ENCODE results near the gene LAMA1. TPM values are rescaled to one million over a fixed set of nuclear protein-coding genes. Genes with fewer than 3 reads are reported as not detected.

The LAMA1 gene
- total and polyA plus RNA-seq, 2 donors (not counting 3 experiments of a cell fraction or from before 2014, with no cell fraction given): 0.04 TPM; not detected in 1

DNA sequence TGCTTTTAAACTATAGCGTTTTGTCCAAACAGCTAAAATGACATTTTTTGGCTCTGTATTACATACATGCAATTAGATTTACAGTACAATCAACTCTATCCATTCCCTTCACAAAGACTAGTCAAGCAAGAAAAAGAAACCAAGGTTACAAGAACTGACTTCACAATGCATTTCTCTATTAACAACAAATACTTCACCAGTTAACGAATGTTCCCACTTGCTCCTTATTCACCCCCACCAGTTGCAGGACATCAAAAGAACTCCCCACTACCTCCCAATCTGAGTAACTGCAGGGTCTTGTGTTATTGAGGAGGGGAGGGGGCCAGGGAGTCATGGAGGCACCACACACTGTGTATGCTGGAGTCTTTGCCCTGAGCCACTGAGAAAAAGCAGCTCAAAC lies 34.9 kb downstream of the LAMA1 start:
- intact Hi-C loops (cut with micrococcal nuclease): no loop called here

More for the DNA sequence above, 34.9 kb downstream of the LAMA1 start:
- CTCF ChIA-PET: interaction anchor here (0.6 kb wide), 1 partner anchor 12 kb away, joined by 3 read pairs; no protein-coding TSS in a partner anchor
- no peak overlapping the region for H3K4me2 ChIP-seq (ENCODE audit: insufficient read depth, low read length)
- no peak overlapping the region for H3K9ac ChIP-seq (replicated peaks; ENCODE audit: extremely low read depth, insufficient read depth, low read length)
- no peaks in the 10 kb centered on the region for H3K9me1 ChIP-seq (replicated peaks; ENCODE audit: control insufficient read depth, extremely low read depth, insufficient read depth, low read length)
- no peak overlapping the region for H3K27ac ChIP-seq (ENCODE audit: insufficient read depth, low read depth, low read length)
- H4K20me1 ChIP-seq (replicated peaks; ENCODE audit: control insufficient read depth, extremely low read depth, insufficient read depth, low read length): no peaks in the 10 kb centered on the region
- H3K79me2 ChIP-seq (ENCODE audit: control insufficient read depth, insufficient read depth, low read length): no peaks in the 10 kb centered on the region
- H3K27me3 ChIP-seq (ENCODE audit: control insufficient read depth in 2 of 2, insufficient read depth in 2 of 2, low read length in 2 of 2): no peaks in the 10 kb centered on the region
- POLR2A ChIA-PET: no interaction called here
- no TSS peak for BruUV-seq (replicated peaks)
- FAIRE-seq (no peak), DNase-seq (ENCODE audit: low read depth, low spot score) (no peak)
- dilution Hi-C loops (cut with MboI; ENCODE audit: extremely low pct_ligation_motif_present, low sequenced_read_pairs): no loop called here
- no peaks in the 10 kb centered on the region for H3K36me3 ChIP-seq (ENCODE audit: control insufficient read depth in 2 of 2, extremely low read depth in 1 of 2, insufficient read depth in 2 of 2, low read length in 2 of 2)
- H3K4me3 ChIP-seq (replicated peaks in 1 of 3; ENCODE audit: insufficient read depth in 1 of 3, low read depth in 1 of 3, low read length in 3 of 3): no peak overlapping the region
- H2AFZ ChIP-seq (ENCODE audit: low read depth, low read length): no peak overlapping the region
- H3K9me3 ChIP-seq (replicated peaks; ENCODE audit: control insufficient read depth, insufficient read depth, low read length): no peaks in the 10 kb centered on the region
- no peak for TF ChIP-seq MAX (IDR thresholded peaks at IDR 0.05; ENCODE audit: insufficient read depth, insufficient read length)
- TF ChIP-seq, protein P1, sequence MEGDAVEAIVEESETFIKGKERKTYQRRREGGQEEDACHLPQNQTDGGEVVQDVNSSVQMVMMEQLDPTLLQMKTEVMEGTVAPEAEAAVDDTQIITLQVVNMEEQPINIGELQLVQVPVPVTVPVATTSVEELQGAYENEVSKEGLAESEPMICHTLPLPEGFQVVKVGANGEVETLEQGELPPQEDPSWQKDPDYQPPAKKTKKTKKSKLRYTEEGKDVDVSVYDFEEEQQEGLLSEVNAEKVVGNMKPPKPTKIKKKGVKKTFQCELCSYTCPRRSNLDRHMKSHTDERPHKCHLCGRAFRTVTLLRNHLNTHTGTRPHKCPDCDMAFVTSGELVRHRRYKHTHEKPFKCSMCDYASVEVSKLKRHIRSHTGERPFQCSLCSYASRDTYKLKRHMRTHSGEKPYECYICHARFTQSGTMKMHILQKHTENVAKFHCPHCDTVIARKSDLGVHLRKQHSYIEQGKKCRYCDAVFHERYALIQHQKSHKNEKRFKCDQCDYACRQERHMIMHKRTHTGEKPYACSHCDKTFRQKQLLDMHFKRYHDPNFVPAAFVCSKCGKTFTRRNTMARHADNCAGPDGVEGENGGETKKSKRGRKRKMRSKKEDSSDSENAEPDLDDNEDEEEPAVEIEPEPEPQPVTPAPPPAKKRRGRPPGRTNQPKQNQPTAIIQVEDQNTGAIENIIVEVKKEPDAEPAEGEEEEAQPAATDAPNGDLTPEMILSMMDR (IDR thresholded peaks at IDR 0.05; ENCODE audit: extremely low read depth in 1 of 2, insufficient read depth in 1 of 2, low read depth in 1 of 2, low read length in 2 of 2): no peak
- TF ChIP-seq EZH2 (IDR thresholded peaks at IDR 0.05; ENCODE audit: borderline replicate concordance, low read depth, low read length, severe bottlenecking): no peak
- TF ChIP-seq POLR2AphosphoS5 (IDR thresholded peaks at IDR 0.05; ENCODE audit: insufficient read depth, low read depth, low read length): no peak
- no peak for TF ChIP-seq MYC (IDR thresholded peaks at IDR 0.05; ENCODE audit: low read depth, low read length)
- TF ChIP-seq JUN (IDR thresholded peaks at IDR 0.05; ENCODE audit: borderline replicate concordance, insufficient read depth, insufficient read length, low read depth): no peak
- TF ChIP-seq GATA2 (IDR thresholded peaks at IDR 0.05; ENCODE audit: insufficient read depth, insufficient read length, low read depth, low read length): no peak
- TF ChIP-seq FOS (IDR thresholded peaks at IDR 0.05; ENCODE audit: borderline replicate concordance, insufficient read depth, low read length): no peak
- TF ChIP-seq POLR2A (IDR thresholded peaks at IDR 0.05; ENCODE audit: low read depth, low read length): no peak
- no peaks in the 10 kb centered on the region for H3K4me1 ChIP-seq (ENCODE audit: control insufficient read depth, extremely low read depth, insufficient read depth, low read length)

Measured in endothelial cell of umbilical vein (primary cell).